Neural cell (in vitro differentiated cells): Measurements from ENCODE around the gene NCAPH2.

Experiments used
- POLR2AphosphoS5 ChIP-seq: IDR thresholded peaks from 2 replicates; pipeline ENCODE4 v1.6.1; 2012
- TF ChIP-seq, protein P1 (sequence below): fragments of 450-650 bp; IDR thresholded peaks from 2 replicates; pipeline ENCODE4 v1.5.1; 2014; ENCODE audit warnings: antibody characterized with exemption, mild to moderate bottlenecking, moderate library complexity; ENCODE audit not compliant: poor library complexity, severe bottlenecking

DNA sequence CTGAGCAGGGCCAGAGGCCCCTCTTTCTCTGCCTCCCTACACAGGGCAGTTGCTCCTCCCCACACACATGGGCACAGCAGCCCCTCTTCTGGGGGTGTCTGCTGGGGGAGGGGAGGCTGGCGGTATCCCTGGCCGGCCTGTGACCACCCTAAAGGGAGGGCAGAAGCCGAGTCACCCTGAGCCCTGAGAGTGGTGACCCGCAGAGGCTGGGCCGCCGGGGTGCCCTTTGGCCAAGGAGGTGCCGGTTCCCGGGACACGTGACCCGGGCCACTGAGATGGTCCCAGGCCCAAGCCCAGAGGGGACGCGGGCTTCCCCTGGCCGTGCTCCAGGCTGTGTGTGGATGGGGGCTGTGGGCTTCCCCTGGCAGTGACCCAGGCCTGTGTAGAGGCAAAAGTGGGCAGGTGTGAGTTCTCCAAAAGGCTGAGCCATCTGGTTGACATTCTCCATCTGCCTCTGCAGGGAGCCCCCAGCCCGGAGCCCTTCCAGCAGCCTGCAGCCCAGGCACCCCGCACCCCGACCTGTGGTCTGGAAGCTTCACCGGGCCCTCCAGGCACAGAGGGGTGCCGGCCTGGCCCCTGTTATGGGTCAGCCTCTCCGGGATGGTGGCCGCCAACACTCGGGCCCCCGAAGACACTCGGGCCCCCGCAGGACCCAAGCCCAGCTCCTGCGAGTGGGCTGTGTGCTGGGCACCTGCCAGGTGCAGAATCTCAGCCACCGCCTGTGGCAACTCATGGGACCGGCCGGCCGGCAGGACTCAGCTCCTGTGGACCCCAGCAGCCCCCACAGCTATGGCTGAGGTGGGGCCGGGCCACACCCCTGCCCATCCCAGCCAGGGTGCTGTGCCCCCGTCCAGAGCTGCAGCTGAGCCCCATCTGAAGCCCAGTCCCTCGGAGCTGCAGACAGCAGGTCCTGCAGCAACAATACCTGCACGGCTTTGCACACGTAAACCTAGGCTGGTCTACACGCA, 25.6 kb upstream of the NCAPH2 start:
- TF ChIP-seq, protein P1, sequence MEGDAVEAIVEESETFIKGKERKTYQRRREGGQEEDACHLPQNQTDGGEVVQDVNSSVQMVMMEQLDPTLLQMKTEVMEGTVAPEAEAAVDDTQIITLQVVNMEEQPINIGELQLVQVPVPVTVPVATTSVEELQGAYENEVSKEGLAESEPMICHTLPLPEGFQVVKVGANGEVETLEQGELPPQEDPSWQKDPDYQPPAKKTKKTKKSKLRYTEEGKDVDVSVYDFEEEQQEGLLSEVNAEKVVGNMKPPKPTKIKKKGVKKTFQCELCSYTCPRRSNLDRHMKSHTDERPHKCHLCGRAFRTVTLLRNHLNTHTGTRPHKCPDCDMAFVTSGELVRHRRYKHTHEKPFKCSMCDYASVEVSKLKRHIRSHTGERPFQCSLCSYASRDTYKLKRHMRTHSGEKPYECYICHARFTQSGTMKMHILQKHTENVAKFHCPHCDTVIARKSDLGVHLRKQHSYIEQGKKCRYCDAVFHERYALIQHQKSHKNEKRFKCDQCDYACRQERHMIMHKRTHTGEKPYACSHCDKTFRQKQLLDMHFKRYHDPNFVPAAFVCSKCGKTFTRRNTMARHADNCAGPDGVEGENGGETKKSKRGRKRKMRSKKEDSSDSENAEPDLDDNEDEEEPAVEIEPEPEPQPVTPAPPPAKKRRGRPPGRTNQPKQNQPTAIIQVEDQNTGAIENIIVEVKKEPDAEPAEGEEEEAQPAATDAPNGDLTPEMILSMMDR, result no peak
- no peak for TF ChIP-seq POLR2AphosphoS5
